Urinary bladder (tissue), 4 donors: Measurements from ENCODE around the gene KLHL2. TPM values are rescaled to one million over a fixed set of nuclear protein-coding genes. Genes with fewer than 3 reads are reported as not detected.
"Not testable (repeated sequence)": the region's sequence is repeated elsewhere in the genome, so short reads cannot be mapped to it uniquely, and the experiment has no call there.

Experiments
- DNase-seq: peaks from one replicate; pipeline ENCODE4 v3.0.0-alpha.2; 2015; ENCODE audit errors: extremely low spot score
- H3K27ac ChIP-seq: one replicate; pipeline ENCODE4 v1.5.1; 2013; ENCODE audit warnings: low read depth, mild to moderate bottlenecking, moderate library complexity
- H3K36me3 ChIP-seq: one replicate; pipeline ENCODE4 v1.6.1; 2013; ENCODE audit warnings: mild to moderate bottlenecking, moderate library complexity; ENCODE audit not compliant: insufficient read depth
- H3K4me1 ChIP-seq: one replicate; pipeline ENCODE4 v1.6.1; 2013; ENCODE audit warnings: mild to moderate bottlenecking, moderate library complexity; ENCODE audit not compliant: insufficient read depth
- H3K4me3 ChIP-seq: one replicate; pipeline ENCODE4 v1.5.1; 2013; ENCODE audit warnings: low read depth, low read length
- WGBS: extraction: QIAGEN DNeasy Blood & Tissue Kit; methylation state at CpG from one replicate; pipeline ENCODE4 v1.1.7; 2013; 5-methylcytosine and 5-hydroxymethylcytosine counted together
- polyA plus RNA-seq: library from polyadenylated mRNA; stranded (reverse); fragments of 200-250 nt; gene quantifications from one replicate; pipeline ENCODE4 v1.2.3, GENCODE V29; 2013
- total RNA-seq: library from RNA; depleted of rRNA; stranded (reverse); fragments of >200 nt; gene quantifications from one replicate; pipeline ENCODE4 v1.2.3, GENCODE V29; 2014
- donor health status: healthy with polysubstance abuse.
- donor health status: healthy.

The KLHL2 gene
- total and polyA plus RNA-seq, 2 donors = 13.7 to 16.6 TPM

DNA sequence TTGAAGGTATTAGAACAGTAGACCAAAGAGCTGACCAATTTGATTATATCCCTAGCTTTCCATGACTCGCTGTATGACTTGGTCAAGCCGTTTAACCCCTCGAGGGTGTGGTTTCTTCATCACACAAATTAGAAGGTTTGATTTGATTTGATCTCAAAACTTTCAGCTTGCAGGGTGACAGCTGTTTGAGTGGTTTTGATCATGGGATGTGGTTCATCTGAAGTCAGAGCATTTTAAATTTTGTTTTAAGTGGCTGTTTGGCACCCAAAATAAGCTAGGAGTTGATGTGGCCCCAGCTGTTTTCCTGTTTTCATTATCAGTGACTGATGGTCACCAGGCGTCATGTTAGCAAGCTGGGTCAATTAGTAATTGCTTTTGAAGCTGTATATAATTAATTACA, 52.4 kb downstream of the KLHL2 start:
- DNase-seq, H3K27ac ChIP-seq, H3K36me3 ChIP-seq, H3K4me1 ChIP-seq, H3K4me3 ChIP-seq: not testable (repeated sequence)
- WGBS = 80% methylated on average over 4 of the region's 4 CpGs

- WGBS = 87% methylated on average over 3 of the region's 3 CpGs
- H3K4me1 ChIP-seq = not testable (repeated sequence)
Observed at GRCh38 chr4:165262306-165262705, 54.9 kb downstream of the KLHL2 start.

DNA sequence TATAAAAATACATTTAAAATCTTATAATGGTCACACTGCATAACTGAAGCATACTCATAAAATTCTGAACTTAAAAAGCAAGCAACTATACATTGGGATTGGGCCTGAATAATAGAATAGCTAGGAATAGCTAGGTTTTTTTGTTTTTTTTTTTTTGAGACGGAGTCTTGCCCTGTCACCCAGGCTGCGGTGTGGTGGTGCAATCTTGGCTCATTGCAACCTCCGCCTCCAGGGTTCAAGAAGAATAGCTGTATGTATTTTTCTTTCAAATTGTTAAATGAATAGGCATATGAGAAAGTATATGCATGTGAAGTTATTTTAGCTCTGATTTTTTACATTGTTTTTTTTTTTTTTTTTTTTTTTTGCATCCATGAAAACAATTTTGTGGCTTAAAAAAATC, 56.1 kb downstream of the KLHL2 start:
- H3K27ac ChIP-seq, DNase-seq, H3K36me3 ChIP-seq, H3K4me3 ChIP-seq, H3K4me1 ChIP-seq: not testable (repeated sequence)
- 97% methylated on average over 3 of the region's 3 CpGs for WGBS

More at GRCh38 chr4:165262306-165262705, 54.9 kb downstream of the KLHL2 start:
- not testable (repeated sequence) for H3K27ac ChIP-seq, H3K4me3 ChIP-seq, H3K36me3 ChIP-seq, DNase-seq

DNA sequence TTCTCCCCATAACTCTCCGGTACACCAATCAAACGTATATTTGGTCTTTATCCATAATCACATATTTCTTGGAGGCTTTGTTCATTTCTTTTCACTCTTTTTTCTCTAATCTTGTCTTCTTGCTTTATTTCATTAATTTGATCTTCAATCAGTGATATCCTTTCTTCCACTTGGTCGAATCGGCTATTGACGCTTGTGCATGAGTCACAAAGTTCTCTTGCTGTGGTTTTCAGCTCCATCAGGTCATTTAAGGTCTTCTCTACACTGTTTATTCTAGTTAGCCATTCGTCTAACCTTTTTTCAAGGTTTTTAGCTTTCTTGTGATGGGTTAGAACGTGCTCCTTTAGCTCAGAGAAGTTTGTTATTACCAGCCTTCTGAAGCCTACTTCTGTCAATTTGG, 62.6 kb downstream of the KLHL2 start:
- H3K36me3 ChIP-seq, DNase-seq, H3K4me1 ChIP-seq, H3K27ac ChIP-seq, H3K4me3 ChIP-seq: not testable (repeated sequence)
- 85% methylated on average over 7 of the region's 7 CpGs for WGBS

- not testable (repeated sequence) for DNase-seq, H3K27ac ChIP-seq, H3K4me3 ChIP-seq, H3K4me1 ChIP-seq, H3K36me3 ChIP-seq
- 72% methylated on average over 2 of the region's 2 CpGs for WGBS
Observed at GRCh38 chr4:165273443-165273842, 66.1 kb downstream of the KLHL2 start.

DNA sequence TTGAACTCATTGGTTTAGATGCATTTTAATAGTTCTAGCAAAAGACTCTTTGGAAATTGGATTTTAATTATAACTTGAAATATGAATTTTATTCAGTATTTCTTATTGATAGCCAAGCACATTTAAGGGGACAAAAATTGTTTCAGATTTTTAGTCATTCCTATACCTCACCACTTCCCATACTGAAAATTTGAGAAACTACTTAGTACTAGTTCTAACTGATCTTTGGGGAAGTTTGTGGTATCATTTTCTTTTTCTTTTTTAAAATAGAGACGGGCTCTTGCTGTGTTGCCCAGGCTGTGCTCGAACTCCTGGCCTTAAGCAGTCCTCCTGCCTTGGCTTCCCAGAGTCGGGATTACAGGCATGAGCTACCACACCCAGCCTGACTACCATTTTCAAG, 68.0 kb downstream of the KLHL2 start:
- not testable (repeated sequence) for H3K4me1 ChIP-seq, H3K4me3 ChIP-seq, H3K36me3 ChIP-seq, DNase-seq, H3K27ac ChIP-seq
- WGBS = 91% methylated on average over 3 of the region's 3 CpGs

DNA sequence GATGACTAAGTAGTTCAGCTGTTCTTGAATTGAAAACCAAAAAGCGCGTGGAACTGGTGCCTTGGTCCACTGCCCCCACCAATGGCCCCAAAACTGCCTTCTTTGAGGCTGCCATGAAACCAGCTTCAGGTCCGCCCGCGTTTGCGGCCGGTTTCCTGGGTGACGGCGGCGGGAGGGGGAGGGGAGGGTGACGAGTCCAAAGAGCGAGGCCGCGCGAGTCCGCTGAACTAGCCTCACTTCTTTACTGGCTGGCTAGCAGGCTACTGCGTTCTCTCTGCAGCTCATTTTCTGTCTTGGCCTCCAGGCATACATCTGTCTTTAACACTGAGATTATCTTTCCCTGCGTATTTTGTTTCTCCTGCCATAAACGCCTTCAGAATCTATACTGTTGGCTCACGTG, 72.2 kb downstream of the KLHL2 start:
- H3K4me3 ChIP-seq, DNase-seq, H3K36me3 ChIP-seq, H3K4me1 ChIP-seq, H3K27ac ChIP-seq: not testable (repeated sequence)
- WGBS = 95% methylated on average over 20 of the region's 20 CpGs

GRCh38 chr4:165284697-165285096, 77.3 kb downstream of the KLHL2 start:
- not testable (repeated sequence) for H3K36me3 ChIP-seq, DNase-seq, H3K4me1 ChIP-seq, H3K27ac ChIP-seq, H3K4me3 ChIP-seq
- WGBS = 98% methylated on average over 3 of the region's 3 CpGs

DNA sequence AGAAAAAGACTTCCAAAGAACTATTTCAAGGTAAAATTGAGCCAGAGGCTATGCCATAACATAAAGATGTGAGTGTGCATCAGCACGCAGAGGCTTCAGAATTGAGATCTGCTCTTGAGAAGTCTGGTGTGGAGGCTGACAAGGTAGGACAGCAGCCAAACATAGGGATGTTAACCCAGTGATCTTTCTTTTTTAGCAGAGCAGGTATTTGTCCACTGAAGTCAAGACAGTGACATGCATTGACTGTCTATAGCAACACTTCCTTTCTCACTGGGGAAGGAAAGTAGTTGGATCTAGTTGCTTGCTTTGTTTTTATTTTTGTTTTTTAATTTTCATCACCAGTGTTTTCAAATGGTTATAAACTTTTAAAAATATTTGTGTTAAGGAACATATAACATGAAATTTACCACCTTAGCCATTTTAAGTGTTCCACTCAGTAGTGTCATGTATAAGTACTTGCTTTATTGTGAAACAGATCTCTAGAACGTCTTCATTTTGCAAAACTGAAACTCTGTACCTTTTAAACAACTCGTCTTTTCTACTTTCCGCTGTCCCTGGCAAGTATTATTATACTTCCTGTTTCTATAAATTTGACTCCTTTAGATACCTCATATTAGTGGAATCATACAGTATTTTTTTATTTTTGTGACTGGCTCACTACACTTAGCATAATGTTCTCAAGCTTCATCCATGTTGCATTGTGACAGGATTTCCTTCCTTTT, 79.4 kb downstream of the KLHL2 start:
- not testable (repeated sequence) for H3K27ac ChIP-seq, H3K4me1 ChIP-seq, H3K36me3 ChIP-seq, H3K4me3 ChIP-seq, DNase-seq
- 81% methylated on average over 4 of the region's 4 CpGs for WGBS

GRCh38 chr4:165288226-165288625, 80.9 kb downstream of the KLHL2 start:
- Histone ChIP-seq H3K4me3 (no peak overlapping the region), H3K36me3 (no peaks in the 10 kb centered on the region), H3K4me1 (no peaks in the 10 kb centered on the region), H3K27ac (no peak overlapping the region)
- 71% methylated on average over 3 of the region's 3 CpGs for WGBS
- no peak for DNase-seq

- H3K4me3 ChIP-seq = no peak overlapping the region
- H3K4me1 ChIP-seq = no peaks in the 10 kb centered on the region
- no peak for DNase-seq
- no peak overlapping the region for H3K27ac ChIP-seq
- no peaks in the 10 kb centered on the region for H3K36me3 ChIP-seq
Observed at GRCh38 chr4:165288639-165289422, 81.5 kb downstream of the KLHL2 start.

GRCh38 chr4:165289423-165289785, 82.0 kb downstream of the KLHL2 start:
- no peak for DNase-seq
- Histone ChIP-seq H3K4me3 (no peak overlapping the region), H3K27ac (no peak overlapping the region), H3K36me3 (no peaks in the 10 kb centered on the region), H3K4me1 (no peaks in the 10 kb centered on the region)

DNA sequence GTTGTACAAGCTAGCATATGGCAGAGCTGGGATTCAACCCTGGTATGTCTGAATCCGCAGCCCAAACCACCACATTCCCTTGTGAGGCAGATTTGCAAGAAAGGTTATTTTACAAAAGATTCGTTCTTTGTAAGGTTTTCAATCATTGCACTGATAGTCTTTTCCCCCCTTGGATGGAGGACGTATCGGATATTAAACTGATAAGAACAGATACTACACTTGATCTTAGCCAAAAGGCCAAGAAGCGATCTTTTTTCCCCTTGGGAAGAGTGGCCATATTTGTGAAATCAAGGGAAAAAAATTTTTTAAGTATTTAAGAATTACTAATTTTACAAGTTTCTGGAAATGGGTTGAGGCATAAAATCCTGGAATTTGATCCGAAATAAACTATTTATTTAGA, 85.7 kb downstream of the KLHL2 start:
- 96% methylated on average over 6 of the region's 6 CpGs for WGBS

GRCh38 chr4:165293927-165294649, 86.7 kb downstream of the KLHL2 start:
- WGBS = 59% methylated on average over 2 of the region's 2 CpGs
- Histone ChIP-seq H3K4me3 (no peak overlapping the region), H3K27ac (no peak overlapping the region), H3K36me3 (peaks cover 6% of the 10 kb centered on the region), H3K4me1 (no peaks in the 10 kb centered on the region)
- no peak for DNase-seq

More for the DNA sequence above, 85.7 kb downstream of the KLHL2 start:
- H3K4me1 ChIP-seq = no peaks in the 10 kb centered on the region
- no peak overlapping the region for H3K27ac ChIP-seq
- DNase-seq = no peak
- H3K36me3 ChIP-seq = peaks cover 5% of the 10 kb centered on the region
- H3K4me3 ChIP-seq = no peak overlapping the region
